KBM-7 (cell line): ENCODE measurements around the gene HACD4.
"Not testable (repeated sequence)": the region's sequence is repeated elsewhere in the genome, so short reads cannot be mapped to it uniquely, and the experiment has no call there.

Source experiments
- DNase-seq: peaks from one replicate; pipeline ENCODE4 v3.0.0-alpha.2; 2015
- in situ Hi-C: fragments of 300-500 bp; cut with MboI; formaldehyde crosslinking; loops from 2 replicates; pipeline ENCODE4 v1.14.3; 2020; ENCODE audit warnings: low sequenced_read_pairs, low pct_unique_long_range_greater_than_20kb, mixed read lengths

The HACD4 gene

DNA sequence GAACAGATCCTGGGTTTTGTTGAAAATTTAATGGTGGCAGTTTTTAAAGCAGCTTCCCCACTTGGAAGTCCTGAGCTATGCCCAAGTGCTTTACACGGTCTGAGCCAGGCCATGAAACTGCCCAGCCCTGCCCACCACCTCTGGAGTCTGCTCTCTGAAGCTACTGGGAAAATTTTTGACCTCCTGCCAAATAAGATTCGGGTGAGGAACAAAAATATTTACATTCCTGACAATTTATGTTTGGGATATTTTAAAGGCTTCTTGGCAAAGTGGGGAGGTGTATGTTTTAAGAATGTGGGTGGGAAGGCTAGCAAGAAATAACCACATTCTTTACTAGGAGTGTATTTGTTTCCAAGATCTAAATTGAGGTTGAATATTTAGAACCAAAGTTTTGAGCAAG, 50.0 kb downstream of the HACD4 start:
- DNase-seq = no peak
- in situ Hi-C loops = no loop called here

DNA sequence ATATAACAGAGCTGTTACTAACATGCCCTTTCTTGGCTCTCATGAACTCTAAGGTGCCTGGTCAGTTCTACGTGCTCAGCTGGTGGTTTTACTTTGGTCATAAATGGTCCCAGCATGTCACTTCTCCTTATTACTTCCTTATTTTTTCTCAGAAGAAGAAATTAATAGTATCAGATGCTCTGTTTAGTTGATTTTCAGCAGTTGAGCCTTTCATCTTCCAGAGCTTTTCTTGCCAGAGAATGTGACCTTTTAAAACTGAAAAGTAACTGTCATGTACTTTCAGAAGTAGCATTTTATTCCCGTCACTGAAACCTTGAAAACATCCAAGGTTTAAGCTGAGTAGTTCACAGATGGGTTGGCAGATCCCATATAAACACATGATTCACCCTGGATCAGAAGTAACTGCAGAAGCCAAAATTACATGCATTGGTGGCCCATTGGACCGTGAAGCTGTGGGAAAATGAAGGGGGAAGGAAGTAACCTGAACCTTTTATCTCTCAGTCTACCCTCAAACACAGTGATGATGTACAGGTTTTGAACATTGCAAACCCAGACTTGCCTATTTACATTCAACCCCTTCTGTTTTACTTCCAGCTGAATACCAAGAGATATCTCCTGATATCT, 50.5 kb downstream of the HACD4 start:
- in situ Hi-C loops = no loop called here

DNA sequence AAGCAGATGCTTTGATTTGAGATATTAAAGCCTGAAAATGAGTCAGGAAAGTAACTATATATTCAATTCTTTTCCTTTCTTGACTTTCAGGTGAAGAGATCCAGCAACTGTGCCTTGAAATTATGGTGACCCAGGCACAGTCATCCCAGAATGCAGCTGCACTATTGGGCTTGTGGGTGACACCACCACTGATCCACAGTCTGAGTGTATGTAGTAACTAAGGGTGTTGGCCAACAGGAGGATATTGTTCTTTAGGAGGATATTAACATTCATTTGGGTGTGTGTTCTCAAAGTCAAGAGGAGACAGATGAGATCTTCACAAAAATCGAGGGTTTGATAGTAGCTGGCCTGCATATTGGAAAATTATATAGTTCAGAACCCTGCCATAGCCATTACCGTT, 53.2 kb downstream of the HACD4 start:
- in situ Hi-C loops = no loop called here
- no peak for DNase-seq

More for the DNA sequence above, 50.5 kb downstream of the HACD4 start:
- peak; percentile 83 for DNase-seq

DNA sequence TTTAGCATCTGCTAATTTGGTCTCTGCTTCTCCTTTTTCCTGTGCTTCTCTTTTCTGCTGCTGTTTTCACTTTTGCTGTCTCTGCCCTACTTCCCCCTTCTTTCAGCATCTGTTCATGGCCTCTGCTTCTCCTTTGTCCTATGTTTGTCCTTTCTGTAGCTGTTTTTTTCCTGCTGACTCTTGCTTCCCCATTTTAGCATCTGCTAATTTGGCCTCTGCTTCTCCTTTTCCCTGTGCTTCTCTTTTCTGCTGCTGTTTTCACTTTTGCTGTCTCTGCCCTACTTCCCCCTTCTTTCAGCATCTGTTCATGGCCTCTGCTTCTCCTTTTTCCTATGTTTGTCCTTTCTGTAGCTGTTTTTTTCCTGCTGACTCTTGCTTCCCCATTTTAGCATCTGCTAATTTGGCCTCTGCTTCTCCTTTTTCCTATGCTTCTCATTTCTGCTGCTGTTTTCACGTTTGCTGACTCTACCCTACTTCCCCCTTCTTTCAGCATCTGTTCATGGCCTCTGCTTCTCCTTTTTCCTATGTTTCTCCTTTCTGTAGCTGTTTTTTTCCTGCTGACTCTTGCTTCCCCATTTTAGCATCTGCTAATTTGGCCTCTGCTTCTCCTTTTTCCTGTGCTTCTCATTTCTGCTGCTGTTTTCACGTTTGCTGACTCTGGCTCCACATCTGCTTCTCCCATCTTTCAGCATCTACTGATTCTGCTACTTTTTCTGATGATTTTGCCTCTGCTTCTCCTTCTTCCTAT, 57.1 kb downstream of the HACD4 start:
- in situ Hi-C loops = not testable (repeated sequence)
- peak; percentile 70 for DNase-seq

DNA sequence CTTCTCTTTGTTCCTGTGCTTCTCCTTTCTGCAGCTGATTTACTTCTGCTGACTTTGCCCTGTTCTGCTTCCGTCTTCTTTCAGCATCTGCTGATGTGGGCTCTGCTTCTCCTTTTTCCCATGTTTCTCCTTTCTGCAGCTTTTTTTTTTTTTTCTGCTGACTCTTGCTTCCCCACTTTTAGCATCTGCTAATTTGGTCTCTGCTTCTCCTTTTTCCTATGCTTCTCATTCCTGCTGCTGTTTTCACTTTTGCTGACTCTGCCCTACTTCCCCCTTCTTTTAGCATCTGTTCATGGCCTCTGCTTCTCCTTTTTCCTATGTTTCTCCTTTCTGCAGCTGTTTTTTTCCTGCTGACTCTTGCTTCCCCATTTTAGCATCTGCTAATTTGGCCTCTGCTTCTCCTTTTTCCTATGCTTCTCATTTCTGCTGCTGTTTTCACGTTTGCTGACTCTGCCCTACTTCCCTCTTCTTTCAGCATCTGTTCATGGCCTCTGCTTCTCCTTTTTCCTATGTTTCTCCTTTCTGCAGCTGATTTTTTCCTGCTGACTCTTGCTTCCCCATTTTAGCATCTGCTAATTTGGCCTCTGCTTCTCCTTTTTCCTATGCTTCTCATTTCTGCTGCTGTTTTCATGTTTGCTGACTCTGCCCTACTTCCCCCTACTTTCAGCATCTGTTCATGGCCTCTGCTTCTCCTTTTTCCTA, 58.0 kb downstream of the HACD4 start:
- peak; percentile 74 for DNase-seq
- in situ Hi-C loops = not testable (repeated sequence)

DNA sequence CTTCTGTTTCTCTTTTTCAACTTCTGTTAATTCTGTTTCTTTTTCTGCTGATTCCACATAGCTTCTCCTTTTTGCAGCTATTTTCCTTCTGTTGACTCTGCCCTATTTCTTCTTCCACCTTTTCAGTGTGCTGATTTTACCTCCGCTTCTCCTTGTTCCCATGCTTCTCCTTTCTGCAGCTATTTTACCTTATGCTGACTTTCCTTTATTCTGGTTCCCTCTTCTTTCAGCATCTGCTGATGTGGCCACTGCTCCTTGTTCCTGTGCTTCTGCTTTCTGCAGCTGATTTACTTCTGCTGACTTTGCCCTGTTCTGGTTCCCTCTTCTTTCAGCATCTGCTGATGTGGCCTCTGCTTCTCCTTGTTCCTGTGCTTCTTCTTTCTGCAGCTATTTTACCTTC, 58.8 kb downstream of the HACD4 start:
- in situ Hi-C loops = no loop called here
- no peak for DNase-seq

DNA sequence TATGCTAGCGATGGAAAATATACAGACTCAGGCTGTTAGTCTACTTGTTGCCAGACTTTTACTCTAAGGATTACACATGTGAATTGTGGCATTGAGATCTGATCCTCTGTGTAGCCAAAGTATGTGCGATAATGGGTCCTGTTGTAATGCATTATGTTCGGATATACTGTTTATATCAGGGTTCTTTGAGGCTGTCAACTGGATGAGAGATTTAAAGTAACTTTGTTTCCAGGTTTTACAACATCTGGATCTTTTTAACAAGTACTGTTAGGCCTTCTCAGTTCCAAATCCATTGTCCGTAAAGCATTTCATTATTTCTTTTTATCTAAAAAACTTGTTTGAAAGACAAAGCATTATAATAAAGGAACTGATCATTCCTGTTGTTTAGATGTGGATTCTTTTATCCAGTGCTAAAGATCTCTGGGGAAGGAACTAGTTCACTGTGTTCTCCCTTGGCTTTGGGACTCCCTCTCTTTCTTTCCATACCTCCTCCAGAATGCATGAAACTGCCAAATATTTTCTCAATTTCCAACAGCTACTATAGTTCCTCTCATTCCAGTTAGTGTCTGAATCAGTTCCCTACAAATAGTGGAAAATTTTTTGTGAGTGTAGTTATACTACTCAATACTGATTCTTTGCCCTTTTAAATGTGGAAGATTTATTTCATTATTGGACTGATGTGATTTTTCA, 68.8 kb downstream of the HACD4 start:
- in situ Hi-C loops = no loop called here
- no peak for DNase-seq

DNA sequence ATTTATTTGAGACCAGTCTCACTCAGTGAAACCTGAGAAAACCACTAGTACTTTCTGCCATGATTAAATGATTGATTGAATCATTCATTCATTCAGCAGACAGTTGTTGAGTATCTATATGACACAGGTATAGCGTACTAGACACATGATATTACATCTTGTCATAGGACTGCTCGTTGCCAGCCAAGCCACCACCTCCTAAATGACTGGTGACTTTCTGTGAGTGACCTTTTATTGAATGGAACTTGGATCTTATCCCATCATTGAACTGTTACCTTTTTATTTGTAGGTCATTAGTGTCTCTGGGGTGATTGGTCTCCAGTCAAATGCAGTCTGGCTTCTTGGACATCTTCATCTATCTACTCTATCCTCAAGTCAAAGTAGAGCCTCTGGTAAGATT, 80.7 kb downstream of the HACD4 start:
- DNase-seq = no peak
- in situ Hi-C loops = no loop called here
